Colonic mucosa (tissue), 4 donors: ENCODE measurements around the gene PATZ1. TPM values are rescaled to one million over a fixed set of nuclear protein-coding genes. Genes with fewer than 3 reads are reported as not detected.

Source experiments
- DNase-seq: peaks from one replicate; pipeline ENCODE4 v3.0.0-alpha.2; 2020
- H3K27ac ChIP-seq: fragments of 200-600 bp; one replicate; pipeline ENCODE4 v1.8.0; 2021
- H3K27me3 ChIP-seq: fragments of 200-600 bp; one replicate; pipeline ENCODE4 v1.8.0; 2021
- H3K36me3 ChIP-seq: fragments of 200-600 bp; one replicate; pipeline ENCODE4 v1.8.0; 2021
- H3K4me1 ChIP-seq: fragments of 200-600 bp; one replicate; pipeline ENCODE4 v1.8.0; 2021; ENCODE audit warnings: mild to moderate bottlenecking
- H3K4me3 ChIP-seq: fragments of 200-600 bp; one replicate; pipeline ENCODE4 v1.8.0; 2021
- H3K9ac ChIP-seq, 2 donors: one replicate each; pipeline ENCODE4 v1.7.0; 2013; ENCODE audit warnings: control low read depth in 2 of 2, low read depth in 2 of 2, low read length in 2 of 2
- H3K9me3 ChIP-seq: fragments of 200-600 bp; one replicate; pipeline ENCODE4 v1.8.0; 2021
- CTCF ChIP-seq: fragments of 200-600 bp; IDR thresholded peaks from one replicate; pipeline ENCODE4 v1.8.0; 2022; ENCODE audit warnings: antibody characterized with exemption, mild to moderate bottlenecking
- intact Hi-C: fragments of 100-400 bp; cut with DNase I; formaldehyde crosslinking; loops from one replicate; pipeline ENCODE4 v1.14.1; 2022
- total RNA-seq, 2 donors: library from RNA; stranded (reverse); fragmentation: NEBNext Ultra II Directional in 1 of 2; extraction: Animal tissue kit (Norgen Biotek cat#: 25700) in 1 of 2; gene quantifications; one replicate each; pipeline ENCODE4 v1.2.1, GENCODE V29; 2021
- donor health status: healthy.
- donor health status: DM: no; HTN: no; CAD: no.
- donor health status: DM: no; HTN: no; CAD: no.

Gene PATZ1
- total RNA-seq, 2 donors from 2014 or later = 13.8 to 17.9 TPM

- Histone ChIP-seq H3K9ac (no peak overlapping the region), H3K9me3 (no peaks in the 10 kb centered on the region), H3K27ac (peak overlapping the region; percentile 31), H3K4me3 (no peak overlapping the region), H3K27me3 (no peaks in the 10 kb centered on the region), H3K4me1 (no peaks in the 10 kb centered on the region), H3K36me3 (peaks cover 24% of the 10 kb centered on the region)
- intact Hi-C loops = no loop called here
- DNase-seq = no peak
- no peak for TF ChIP-seq CTCF
Measured at GRCh38 chr22:31278151-31278621, 68.0 kb downstream of the PATZ1 start.

GRCh38 chr22:31277741-31278140 lies 68.4 kb downstream of the PATZ1 start:
- intact Hi-C loops = no loop called here

GRCh38 chr22:31276426-31277167 lies 69.5 kb downstream of the PATZ1 start:
- H3K4me1 ChIP-seq = no peaks in the 10 kb centered on the region
- TF ChIP-seq CTCF = no peak
- DNase-seq = no peak
- H3K9me3 ChIP-seq = no peaks in the 10 kb centered on the region
- H3K4me3 ChIP-seq = no peak overlapping the region
- no peak overlapping the region for H3K9ac ChIP-seq
- intact Hi-C loops = no loop called here
- H3K36me3 ChIP-seq = peaks cover 24% of the 10 kb centered on the region
- no peak overlapping the region for H3K27ac ChIP-seq
- H3K27me3 ChIP-seq = no peaks in the 10 kb centered on the region

More at GRCh38 chr22:31277741-31278140, 68.4 kb downstream of the PATZ1 start:
- Histone ChIP-seq H3K9ac (no peak overlapping the region), H3K27ac (no peak overlapping the region), H3K4me1 (no peaks in the 10 kb centered on the region), H3K27me3 (no peaks in the 10 kb centered on the region), H3K36me3 (peaks cover 27% of the 10 kb centered on the region), H3K9me3 (no peaks in the 10 kb centered on the region), H3K4me3 (no peak overlapping the region)
- no peak for DNase-seq
- no peak for TF ChIP-seq CTCF

Other genes starting within 250 kb of the PATZ1 start
- 10 to 100 TPM; 27.1 to 61.7 TPM for gene SELENOM, start 238.8 kb downstream of the PATZ1 start, total RNA-seq
- gene INPP5J, start 223.4 kb downstream of the PATZ1 start, total RNA-seq = 10 to 100 TPM; 18.3 to 18.4 TPM
- gene PLA2G3, start 205.8 kb downstream of the PATZ1 start, total RNA-seq = under 1 TPM; 0.57 to 0.88 TPM
- 10 to 100 TPM; 28.1 to 32.3 TPM for gene RNF185, start 186.2 kb downstream of the PATZ1 start, total RNA-seq
- 100 to 1,000 TPM in 1 of 2 donors, 10 to 100 TPM in 1; 88.0 to 109 TPM for gene LIMK2, start 134.0 kb downstream of the PATZ1 start, total RNA-seq
- 10 to 100 TPM in 1 of 2 donors, 1 to 10 TPM in 1; 8.4 to 15.1 TPM for gene PIK3IP1, start 53.9 kb downstream of the PATZ1 start, total RNA-seq
- 10 to 100 TPM; 43.8 to 48.9 TPM for gene DRG1, start 53.3 kb upstream of the PATZ1 start, total RNA-seq
- 10 to 100 TPM; 25.2 to 25.4 TPM for gene EIF4ENIF1, start 143.5 kb upstream of the PATZ1 start, total RNA-seq
- 10 to 100 TPM; 24.1 to 47.8 TPM for gene SFI1, start 150.2 kb upstream of the PATZ1 start, total RNA-seq